Heart right ventricle (tissue), 16 donors: ENCODE data around the gene TUBE1. TPM values are rescaled to one million over a fixed set of nuclear protein-coding genes. Genes with fewer than 3 reads are reported as not detected.
A peak's percentile ranks its signal among the peaks of the same experiment; 100 is the strongest.

Source experiments
- ATAC-seq, 8 donors: fragments of 200-7000 bp; cut with Tn5 transposase; one replicate each; pipeline ENCODE4 v1.9.1; 2020; ENCODE audit warnings: mild to moderate bottlenecking in 8 of 8, moderate library complexity in 8 of 8, moderate number of reproducible peaks in 1 of 8
- DNase-seq, 2 donors: peaks; one replicate each; pipeline ENCODE4 v3.0.0-alpha.2; 2020
- H3K27ac ChIP-seq, 10 donors: fragments of 200-600 bp; sonication (generic) in 2 of 10; one replicate each; pipeline versions ENCODE4 v1.5.0 to v1.8.0; 2020 to 2022; ENCODE audit warnings: mild to moderate bottlenecking in 3 of 10
- H3K27me3 ChIP-seq, 7 donors: fragments of 200-600 bp; one replicate each; pipeline ENCODE4 v1.8.0; 2021 to 2022; ENCODE audit warnings: mild to moderate bottlenecking in 2 of 7
- H3K36me3 ChIP-seq, 9 donors: fragments of 200-600 bp; sonication (generic) in 1 of 9; one replicate each; pipeline versions ENCODE4 v1.5.0 to v1.8.0; 2020 to 2022; ENCODE audit warnings: mild to moderate bottlenecking in 2 of 9
- H3K4me1 ChIP-seq, 9 donors: fragments of 200-600 bp; sonication (generic) in 1 of 9; one replicate each; pipeline versions ENCODE4 v1.5.0 to v1.8.0; 2020 to 2022; ENCODE audit warnings: mild to moderate bottlenecking in 4 of 9
- H3K4me3 ChIP-seq, 10 donors: fragments of 200-600 bp; sonication (generic) in 2 of 10; one replicate each; pipeline versions ENCODE4 v1.5.0 to v1.8.0; 2020 to 2022; ENCODE audit warnings: mild to moderate bottlenecking in 7 of 10, moderate library complexity in 2 of 10
- H3K9me3 ChIP-seq, 11 donors: fragments of 200-600 bp in 10 of 11; sonication (generic) in 2 of 11; one replicate each; pipeline versions ENCODE4 v1.5.0 to v1.8.0; 2013 to 2022; ENCODE audit warnings: mild to moderate bottlenecking in 2 of 11, control low read depth in 1 of 11, moderate library complexity in 1 of 11
- CTCF ChIP-seq, 9 donors: fragments of 200-600 bp; sonication (generic) in 2 of 9; IDR thresholded peaks; one replicate each; pipeline versions ENCODE4 v1.5.0 to v1.8.0; 2021 to 2022; ENCODE audit warnings: antibody characterized with exemption in 9 of 9, mild to moderate bottlenecking in 5 of 9, moderate library complexity in 1 of 9
- WGBS, 2 donors: extraction: QIAGEN DNeasy Blood & Tissue Kit; methylation state at CpG; one replicate each; pipeline ENCODE4 v1.1.7; 2013; ENCODE audit warnings: inconsistent platforms in 1 of 2; 5-methylcytosine and 5-hydroxymethylcytosine counted together
- intact Hi-C, 10 donors: fragments of 100-400 bp; cut with DNase I; formaldehyde crosslinking; loops; one replicate each; pipeline versions ENCODE4 v1.11.1 to v1.14.2; 2022
- polyA plus RNA-seq, 2 donors: library from polyadenylated mRNA; stranded (reverse); fragments of 200-250 nt; gene quantifications; one replicate each; pipeline ENCODE4 v1.2.3, GENCODE V29; 2013
- total RNA-seq, 10 donors: library from RNA; stranded (reverse); fragmentation: NEBNext Ultra II Directional in 3 of 10; extraction: Animal tissue kit (Norgen Biotek cat#: 25700) in 3 of 10; gene quantifications; one replicate each; pipeline versions ENCODE4 v1.2.1 to v1.2.4, GENCODE V29; 2021 to 2023
- donor health status: Arrhythmogenic right ventricular cardiomyopathy.
- donor health status: ischemic (EF 13 %, LVEDD 7.1; RV severe dilation, severe dysfunction).
- donor health status: healthy with polysubstance abuse.
- donor health status: DM: no; HTN: yes; CAD: no.
- donor health status: DM: no; HTN: no; CAD: no.
- donor health status: ischemic (EF 25% LVEDD 6.9; RV normal size, moderate dysfunction).
- donor health status: ischemic (EF 25% LVEDD 5.7; RV mildly dilated, moderate dysfunction).
- donor health status: healthy.
- donor health status: DM: yes; HTN: yes; CAD: no.
- donor health status: Ischemic cardiomyopathy.
- donor health status: ischemic (EF 35%, LVEDD 5.7; RV mildly dilated, moderate dysfunction).
- donor health status: nonischemic (EF 11% LVEDD 7.7; RV severe dilation, severe dysfunction).
- donor health status: DM: yes; HTN: yes; CAD: no.
- donor health status: PGD.
- donor health status: ischemic (EF 29% LVEDD 5.4; RV normal size, mild dysfunction).
- donor health status: nonischemic (EF 23%, LVEDD 6.1; RV moderate dilation, normal function).

The TUBE1 gene
- total and polyA plus RNA-seq, 12 donors, result 9.0 to 43.5 (median 22.6) TPM

GRCh38 chr6:112116221-112116620, 28.9 kb upstream of the TUBE1 start:
- Histone ChIP-seq H3K27me3 (no peaks in the 10 kb centered on the region), H3K4me3 (no peak overlapping the region), H3K9me3 (no peaks in the 10 kb centered on the region), H3K4me1 (peaks cover 0 to 27% (median 14%) of the 10 kb centered on the region in 9 donors), H3K36me3 (peaks cover 0 to 100% (median 62%) of the 10 kb centered on the region in 9 donors), H3K27ac (no peak overlapping the region)
- TF ChIP-seq CTCF (IDR thresholded peaks at IDR 0.05), result no peak
- ATAC-seq, result no peak
- intact Hi-C loops, result no loop called here
- no peak for DNase-seq
- 93% methylated on average over 1 of the region's 1 CpG for WGBS, 2 donors

DNA sequence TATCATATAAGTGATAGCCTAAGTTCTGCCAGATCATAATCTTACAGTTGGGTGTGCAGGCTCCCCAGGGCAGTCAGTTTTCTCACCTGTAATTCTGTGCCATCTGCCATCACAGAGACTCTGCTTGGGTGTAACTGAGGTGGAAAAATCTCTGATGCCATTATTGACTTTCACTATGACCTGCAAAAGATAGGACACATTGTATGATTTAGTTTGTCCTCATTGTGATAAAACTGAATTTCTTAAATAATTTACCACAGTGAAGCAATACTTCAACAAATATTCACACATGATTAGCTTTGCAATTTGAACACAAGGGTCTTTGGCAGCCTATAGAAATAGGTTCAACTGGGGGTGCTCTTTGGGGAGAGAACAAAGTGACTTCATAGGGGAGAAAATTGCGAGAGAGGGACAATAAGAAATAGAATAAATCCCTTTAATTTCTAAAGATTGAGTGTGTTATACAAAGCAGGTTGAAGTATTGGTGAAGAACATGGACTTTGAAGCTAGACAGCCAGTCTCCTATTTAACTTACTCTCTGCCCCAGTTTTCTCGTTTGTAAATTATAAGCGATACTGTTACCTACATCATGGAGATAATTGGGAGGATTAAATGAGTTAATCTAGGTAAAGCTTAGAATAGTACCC, 27.4 kb upstream of the TUBE1 start:
- Histone ChIP-seq H3K9me3 (no peaks in the 10 kb centered on the region), H3K27me3 (no peaks in the 10 kb centered on the region), H3K4me3 (no peak overlapping the region), H3K36me3 (peaks cover 0 to 100% (median 49%) of the 10 kb centered on the region in 9 donors), H3K4me1 (peaks cover 0 to 33% (median 12%) of the 10 kb centered on the region in 9 donors), H3K27ac (peak overlapping the region in 1 of 10 donors; percentile 27)
- intact Hi-C loops, result no loop called here
- DNase-seq (no peak), ATAC-seq (no peak)
- TF ChIP-seq CTCF (IDR thresholded peaks at IDR 0.05), result no peak
- WGBS, 2 donors, result 93 to 95% methylated on average over 3 of the region's 3 CpGs

GRCh38 chr6:112113918-112114317, 26.6 kb upstream of the TUBE1 start:
- Histone ChIP-seq H3K4me3 (no peak overlapping the region), H3K27me3 (no peaks in the 10 kb centered on the region), H3K27ac (peak overlapping the region in 3 of 10 donors; percentile 27 to 49 (median 46)), H3K9me3 (no peaks in the 10 kb centered on the region), H3K36me3 (peaks cover 0 to 100% (median 49%) of the 10 kb centered on the region in 9 donors), H3K4me1 (peaks cover 0 to 34% (median 11%) of the 10 kb centered on the region in 9 donors)
- intact Hi-C loops, result no loop called here
- DNase-seq (no peak), ATAC-seq (no peak)
- TF ChIP-seq CTCF (IDR thresholded peaks at IDR 0.05), result no peak

GRCh38 chr6:112113431-112113830, 26.1 kb upstream of the TUBE1 start:
- Histone ChIP-seq H3K36me3 (peaks cover 0 to 100% (median 51%) of the 10 kb centered on the region in 9 donors), H3K4me1 (peaks cover 0 to 34% (median 11%) of the 10 kb centered on the region in 9 donors), H3K4me3 (no peak overlapping the region), H3K27me3 (no peaks in the 10 kb centered on the region), H3K9me3 (no peaks in the 10 kb centered on the region), H3K27ac (peak overlapping the region in 3 of 10 donors; percentile 27 to 49 (median 46))
- ATAC-seq (peak in 6 of 8 donors; percentile 15 to 65 (median 50)), DNase-seq (no peak)
- intact Hi-C loops, result no loop called here
- 49 to 53% methylated on average over 3 of the region's 3 CpGs for WGBS, 2 donors
- no peak for TF ChIP-seq CTCF (IDR thresholded peaks at IDR 0.05)
